ENCODE results near the gene GSTM5. TPM values are rescaled to one million over a fixed set of nuclear protein-coding genes. Genes with fewer than 3 reads are reported as not detected.
A peak's percentile ranks its signal among the peaks of the same experiment; 100 is the strongest.

GSTM5 gene
- total RNA-seq, 4 donors from 2014 or later = 0.23 to 2.2 (median 1.5) TPM

GRCh38 chr1:109759513-109760334, 47.7 kb downstream of the GSTM5 start:
- no peak overlapping the region for H3K4me3 ChIP-seq (ENCODE audit: low read depth, poor library complexity, severe bottlenecking)
- TF ChIP-seq CTCF (IDR thresholded peaks at IDR 0.05) (no peak), POLR2A (IDR thresholded peaks at IDR 0.05) (no peak)
- intact Hi-C loops (cut with DNase I; ENCODE audit: low total_unique reads) = no loop called here
- 92 to 93% methylated on average over 11 of the region's 11 CpGs for WGBS, 2 donors
- DNase-seq (ENCODE audit: low spot score in 2 of 2) = peak in 1 of 2 donors; percentile 80

- peak in 1 of 2 donors; percentile 52 for DNase-seq (ENCODE audit: low spot score in 2 of 2)
- H3K4me3 ChIP-seq (ENCODE audit: low read depth, poor library complexity, severe bottlenecking) = no peak overlapping the region
- 89 to 96% methylated on average over 7 of the region's 7 CpGs for WGBS, 2 donors
- TF ChIP-seq POLR2A (IDR thresholded peaks at IDR 0.05) = no peak
- no peak for TF ChIP-seq CTCF (IDR thresholded peaks at IDR 0.05)
- intact Hi-C loops (cut with DNase I; ENCODE audit: low total_unique reads) = no loop called here
Observed at GRCh38 chr1:109760581-109761226, 48.7 kb downstream of the GSTM5 start.

- intact Hi-C loops (cut with DNase I; ENCODE audit: low total_unique reads) = no loop called here
- 89 to 90% methylated on average over 10 to 13 of the region's 14 CpGs for WGBS, 2 donors
- no peak for TF ChIP-seq CTCF (IDR thresholded peaks at IDR 0.05)
- no peak for TF ChIP-seq POLR2A (IDR thresholded peaks at IDR 0.05)
Observed at GRCh38 chr1:109761227-109762038, 49.4 kb downstream of the GSTM5 start.

GRCh38 chr1:109762039-109762585, 50.1 kb downstream of the GSTM5 start:
- WGBS, 2 donors = 90 to 91% methylated on average over 7 of the region's 7 CpGs
- no peak for TF ChIP-seq CTCF (IDR thresholded peaks at IDR 0.05)
- TF ChIP-seq POLR2A (IDR thresholded peaks at IDR 0.05) = no peak
- H3K4me3 ChIP-seq (ENCODE audit: low read depth, poor library complexity, severe bottlenecking) = no peak overlapping the region

More at GRCh38 chr1:109761227-109762038, 49.4 kb downstream of the GSTM5 start:
- H3K4me3 ChIP-seq (ENCODE audit: low read depth, poor library complexity, severe bottlenecking) = no peak overlapping the region
- peak in 1 of 2 donors; percentile 83 for DNase-seq (ENCODE audit: low spot score in 2 of 2)

GRCh38 chr1:109762821-109763645, 51.0 kb downstream of the GSTM5 start:
- H3K4me3 ChIP-seq (ENCODE audit: low read depth, poor library complexity, severe bottlenecking) = no peak overlapping the region
- DNase-seq (ENCODE audit: low spot score in 2 of 2) = peak in 1 of 2 donors; percentile 78
- intact Hi-C loops (cut with DNase I; ENCODE audit: low total_unique reads) = no loop called here
- WGBS, 2 donors = 73 to 81% methylated on average over 9 to 11 of the region's 11 CpGs
- no peak for TF ChIP-seq CTCF (IDR thresholded peaks at IDR 0.05)
- no peak for TF ChIP-seq POLR2A (IDR thresholded peaks at IDR 0.05)

More at GRCh38 chr1:109762039-109762585, 50.1 kb downstream of the GSTM5 start:
- DNase-seq (ENCODE audit: low spot score in 2 of 2) = peak in 1 of 2 donors; percentile 50
- intact Hi-C loops (cut with DNase I; ENCODE audit: low total_unique reads) = no loop called here
